HepG2 (cell line): Measurements from ENCODE around the gene TEX101.

Experiments used
- NFYC ChIP-seq: IDR thresholded peaks from 2 replicates; pipeline ENCODE4 v1.6.1; 2016; ENCODE audit warnings: missing genetic modification reagents, missing compliant biosample characterization
- ZNF766 ChIP-seq: sonication (generic); formaldehyde crosslinking; IDR thresholded peaks from 2 replicates; pipeline ENCODE4 v1.5.0; 2020; ENCODE audit warnings: missing genetic modification reagents, borderline replicate concordance

DNA sequence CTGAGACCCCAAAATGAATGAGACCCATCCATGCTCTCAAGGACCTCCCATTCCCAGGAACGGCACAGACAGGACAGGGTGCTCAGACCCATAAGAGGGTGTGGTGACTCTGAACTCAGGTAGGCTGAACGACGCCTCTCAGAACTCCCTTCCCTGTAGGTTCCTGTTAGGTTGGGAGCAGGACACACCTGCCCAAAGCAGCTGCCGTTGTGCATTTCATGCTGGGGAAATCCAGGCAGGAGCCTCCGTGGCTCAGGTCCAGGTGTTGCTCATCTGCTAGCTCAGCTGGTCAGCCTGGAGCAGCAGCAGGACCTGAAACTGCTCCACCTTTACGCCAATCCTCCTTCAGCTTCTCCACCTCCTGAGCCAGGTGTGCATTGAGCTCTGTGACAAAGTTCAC is 19.1 kb upstream of the TEX101 start:
- TF ChIP-seq NFYC (CRISPR knock-in tag) (no peak), ZNF766 (CRISPR knock-in tag) (no peak)
